ENCODE data around the gene MRPL18. TPM values are rescaled to one million over a fixed set of nuclear protein-coding genes. Genes with fewer than 3 reads are reported as not detected.
A peak's percentile ranks its signal among the peaks of the same experiment; 100 is the strongest.

The MRPL18 gene
- total and polyA plus RNA-seq, 9 of the 15 experiments (the other 6 are each of a cell fraction or from before 2014, with no cell fraction given) = 149 to 456 (median 196) TPM

DNA sequence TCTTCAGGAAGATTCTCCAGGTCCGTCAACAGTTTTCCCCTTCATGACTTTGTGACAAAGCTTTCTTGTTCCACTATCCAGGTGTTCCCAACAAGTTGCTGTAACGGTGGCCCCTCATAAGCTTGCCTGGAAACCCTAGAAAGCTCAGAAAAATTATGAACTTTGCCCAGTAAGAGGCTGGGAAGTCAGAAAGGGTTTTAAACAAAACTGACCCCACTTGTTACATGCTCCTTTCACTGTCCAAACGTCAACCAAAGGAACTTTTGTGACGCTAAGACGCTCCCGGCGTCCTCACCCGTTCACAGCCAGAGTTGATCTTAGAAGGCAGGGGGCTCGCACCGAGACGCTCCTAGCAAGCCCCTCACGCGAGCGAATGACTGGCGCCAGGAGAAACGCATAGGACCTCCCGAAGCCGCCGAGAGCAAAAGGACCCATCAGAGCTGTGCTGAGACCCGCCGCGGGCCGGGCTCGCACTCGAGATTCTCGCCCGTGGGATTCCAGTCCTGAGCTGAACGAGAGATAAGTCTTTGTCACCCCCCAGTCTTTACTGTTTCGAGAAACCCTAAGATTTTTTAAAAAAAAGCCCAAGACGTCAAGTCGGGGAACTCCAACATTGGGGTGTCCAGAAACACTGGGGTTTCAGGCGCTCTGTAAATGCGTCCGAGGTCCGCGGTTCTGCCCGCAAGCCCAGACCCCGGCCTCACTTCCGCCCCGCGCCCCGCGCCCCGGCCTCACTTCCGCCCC is 29.0 kb upstream of the MRPL18 start (continued):
- no peak for TF ChIP-seq SNRNP70 (optimal IDR thresholded peaks at IDR 0.05; ENCODE audit: low read depth, low read length)
- TF ChIP-seq NONO (IDR thresholded peaks at IDR 0.05; ENCODE audit: low read depth in 2 of 2, low read length in 1 of 2) = no peak
- TF ChIP-seq, protein P1, sequence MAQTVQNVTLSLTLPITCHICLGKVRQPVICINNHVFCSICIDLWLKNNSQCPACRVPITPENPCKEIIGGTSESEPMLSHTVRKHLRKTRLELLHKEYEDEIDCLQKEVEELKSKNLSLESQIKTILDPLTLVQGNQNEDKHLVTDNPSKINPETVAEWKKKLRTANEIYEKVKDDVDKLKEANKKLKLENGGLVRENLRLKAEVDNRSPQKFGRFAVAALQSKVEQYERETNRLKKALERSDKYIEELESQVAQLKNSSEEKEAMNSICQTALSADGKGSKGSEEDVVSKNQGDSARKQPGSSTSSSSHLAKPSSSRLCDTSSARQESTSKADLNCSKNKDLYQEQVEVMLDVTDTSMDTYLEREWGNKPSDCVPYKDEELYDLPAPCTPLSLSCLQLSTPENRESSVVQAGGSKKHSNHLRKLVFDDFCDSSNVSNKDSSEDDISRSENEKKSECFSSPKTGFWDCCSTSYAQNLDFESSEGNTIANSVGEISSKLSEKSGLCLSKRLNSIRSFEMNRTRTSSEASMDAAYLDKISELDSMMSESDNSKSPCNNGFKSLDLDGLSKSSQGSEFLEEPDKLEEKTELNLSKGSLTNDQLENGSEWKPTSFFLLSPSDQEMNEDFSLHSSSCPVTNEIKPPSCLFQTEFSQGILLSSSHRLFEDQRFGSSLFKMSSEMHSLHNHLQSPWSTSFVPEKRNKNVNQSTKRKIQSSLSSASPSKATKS (CRISPR knock-in tag; IDR thresholded peaks at IDR 0.05) = no peak
- TF ChIP-seq ZFPM2 (CRISPR knock-in tag; IDR thresholded peaks at IDR 0.05) = no peak
- TF ChIP-seq TOE1 (IDR thresholded peaks at IDR 0.05; ENCODE audit: borderline replicate concordance) = no peak
- TF ChIP-seq TOE1 (CRISPR knock-in tag; IDR thresholded peaks at IDR 0.05; ENCODE audit: borderline replicate concordance, low read depth) = no peak
- TF ChIP-seq TCF7 (IDR thresholded peaks at IDR 0.05; ENCODE audit: borderline replicate concordance) = no peak
- no peak for TF ChIP-seq RB1 (IDR thresholded peaks at IDR 0.05; ENCODE audit: low read depth)
- TF ChIP-seq, protein P2, sequence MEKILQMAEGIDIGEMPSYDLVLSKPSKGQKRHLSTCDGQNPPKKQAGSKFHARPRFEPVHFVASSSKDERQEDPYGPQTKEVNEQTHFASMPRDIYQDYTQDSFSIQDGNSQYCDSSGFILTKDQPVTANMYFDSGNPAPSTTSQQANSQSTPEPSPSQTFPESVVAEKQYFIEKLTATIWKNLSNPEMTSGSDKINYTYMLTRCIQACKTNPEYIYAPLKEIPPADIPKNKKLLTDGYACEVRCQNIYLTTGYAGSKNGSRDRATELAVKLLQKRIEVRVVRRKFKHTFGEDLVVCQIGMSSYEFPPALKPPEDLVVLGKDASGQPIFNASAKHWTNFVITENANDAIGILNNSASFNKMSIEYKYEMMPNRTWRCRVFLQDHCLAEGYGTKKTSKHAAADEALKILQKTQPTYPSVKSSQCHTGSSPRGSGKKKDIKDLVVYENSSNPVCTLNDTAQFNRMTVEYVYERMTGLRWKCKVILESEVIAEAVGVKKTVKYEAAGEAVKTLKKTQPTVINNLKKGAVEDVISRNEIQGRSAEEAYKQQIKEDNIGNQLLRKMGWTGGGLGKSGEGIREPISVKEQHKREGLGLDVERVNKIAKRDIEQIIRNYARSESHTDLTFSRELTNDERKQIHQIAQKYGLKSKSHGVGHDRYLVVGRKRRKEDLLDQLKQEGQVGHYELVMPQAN (IDR thresholded peaks at IDR 0.05; ENCODE audit: borderline replicate concordance) = no peak
- TF ChIP-seq, protein P3, sequence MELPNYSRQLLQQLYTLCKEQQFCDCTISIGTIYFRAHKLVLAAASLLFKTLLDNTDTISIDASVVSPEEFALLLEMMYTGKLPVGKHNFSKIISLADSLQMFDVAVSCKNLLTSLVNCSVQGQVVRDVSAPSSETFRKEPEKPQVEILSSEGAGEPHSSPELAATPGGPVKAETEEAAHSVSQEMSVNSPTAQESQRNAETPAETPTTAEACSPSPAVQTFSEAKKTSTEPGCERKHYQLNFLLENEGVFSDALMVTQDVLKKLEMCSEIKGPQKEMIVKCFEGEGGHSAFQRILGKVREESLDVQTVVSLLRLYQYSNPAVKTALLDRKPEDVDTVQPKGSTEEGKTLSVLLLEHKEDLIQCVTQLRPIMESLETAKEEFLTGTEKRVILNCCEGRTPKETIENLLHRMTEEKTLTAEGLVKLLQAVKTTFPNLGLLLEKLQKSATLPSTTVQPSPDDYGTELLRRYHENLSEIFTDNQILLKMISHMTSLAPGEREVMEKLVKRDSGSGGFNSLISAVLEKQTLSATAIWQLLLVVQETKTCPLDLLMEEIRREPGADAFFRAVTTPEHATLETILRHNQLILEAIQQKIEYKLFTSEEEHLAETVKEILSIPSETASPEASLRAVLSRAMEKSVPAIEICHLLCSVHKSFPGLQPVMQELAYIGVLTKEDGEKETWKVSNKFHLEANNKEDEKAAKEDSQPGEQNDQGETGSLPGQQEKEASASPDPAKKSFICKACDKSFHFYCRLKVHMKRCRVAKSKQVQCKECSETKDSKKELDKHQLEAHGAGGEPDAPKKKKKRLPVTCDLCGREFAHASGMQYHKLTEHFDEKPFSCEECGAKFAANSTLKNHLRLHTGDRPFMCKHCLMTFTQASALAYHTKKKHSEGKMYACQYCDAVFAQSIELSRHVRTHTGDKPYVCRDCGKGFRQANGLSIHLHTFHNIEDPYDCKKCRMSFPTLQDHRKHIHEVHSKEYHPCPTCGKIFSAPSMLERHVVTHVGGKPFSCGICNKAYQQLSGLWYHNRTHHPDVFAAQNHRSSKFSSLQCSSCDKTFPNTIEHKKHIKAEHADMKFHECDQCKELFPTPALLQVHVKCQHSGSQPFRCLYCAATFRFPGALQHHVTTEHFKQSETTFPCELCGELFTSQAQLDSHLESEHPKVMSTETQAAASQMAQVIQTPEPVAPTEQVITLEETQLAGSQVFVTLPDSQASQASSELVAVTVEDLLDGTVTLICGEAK (IDR thresholded peaks at IDR 0.05) = peak; percentile 71
- TF ChIP-seq, protein P3 (CRISPR knock-in tag; IDR thresholded peaks at IDR 0.05) = no peak
- TF ChIP-seq ZNF551 (CRISPR knock-in tag; IDR thresholded peaks at IDR 0.05) = no peak
- no peak for TF ChIP-seq KLF13 (tag; IDR thresholded peaks at IDR 0.05; ENCODE audit: borderline replicate concordance, low read depth)
- TF ChIP-seq MED1 (CRISPR knock-in tag; IDR thresholded peaks at IDR 0.05; ENCODE audit: borderline replicate concordance) = no peak
- TF ChIP-seq TAL1 (IDR thresholded peaks at IDR 0.05) = no peak

Measured in K562 (cell line).